Mesenchymal stem cell (in vitro differentiated cells and primary cell): ENCODE measurements around the gene ZIC1.

ENCODE experiments used
- DNase-seq: peaks from one replicate; pipeline ENCODE4 v3.0.0-alpha.2; 2013
- H2AFZ ChIP-seq: one replicate; pipeline ENCODE4 v1.6.1; 2013; ENCODE audit warnings: low read depth, mild to moderate bottlenecking, control low read depth, inconsistent platforms, low read length, moderate library complexity
- H2AK5ac ChIP-seq: 2 replicates; pipeline ENCODE4 v1.6.1; 2013; ENCODE audit warnings: low read length, moderate library complexity, mild to moderate bottlenecking, inconsistent platforms; ENCODE audit not compliant: severe bottlenecking
- H2BK120ac ChIP-seq: one replicate; pipeline ENCODE4 v1.6.1; 2013; ENCODE audit warnings: low read depth, mild to moderate bottlenecking, inconsistent platforms, low read length, moderate library complexity
- H2BK12ac ChIP-seq, 2 experiments: one replicate each; pipeline ENCODE4 v1.6.1; 2013; ENCODE audit warnings: inconsistent platforms in 2 of 2, low read length in 2 of 2, mild to moderate bottlenecking in 2 of 2, moderate library complexity in 2 of 2, control low read depth in 1 of 2
- H2BK15ac ChIP-seq: one replicate; pipeline ENCODE4 v1.6.1; 2013; ENCODE audit warnings: mild to moderate bottlenecking, low read depth, inconsistent platforms; ENCODE audit not compliant: poor library complexity, severe bottlenecking
- H2BK5ac ChIP-seq: 2 replicates; pipeline ENCODE4 v1.6.1; 2013; ENCODE audit warnings: low read depth, mild to moderate bottlenecking, low read length, control low read depth, inconsistent platforms; ENCODE audit not compliant: poor library complexity, severe bottlenecking
- H3K14ac ChIP-seq, 2 experiments: one replicate each; pipeline ENCODE4 v1.6.1; 2013; ENCODE audit warnings: inconsistent platforms in 2 of 2, low read length in 2 of 2, control low read depth in 1 of 2, mild to moderate bottlenecking in 1 of 2, moderate library complexity in 1 of 2
- H3K18ac ChIP-seq, 2 experiments: one replicate each; pipeline ENCODE4 v1.6.1; 2013; ENCODE audit warnings: inconsistent platforms in 2 of 2, low read length in 2 of 2, control low read depth in 1 of 2, low read depth in 1 of 2, mild to moderate bottlenecking in 1 of 2
- H3K23ac ChIP-seq, 2 experiments: one replicate each; pipeline ENCODE4 v1.6.1; 2013; ENCODE audit warnings: inconsistent platforms in 2 of 2, low read length in 2 of 2, mild to moderate bottlenecking in 2 of 2, moderate library complexity in 2 of 2, control low read depth in 1 of 2
- H3K27ac ChIP-seq: 2 replicates; pipeline ENCODE4 v1.5.1; 2013; ENCODE audit warnings: mild to moderate bottlenecking, moderate library complexity, low read length, control low read depth, inconsistent platforms; ENCODE audit not compliant: poor library complexity, severe bottlenecking
- H3K27me3 ChIP-seq, 2 experiments: 2 replicates each; pipeline versions ENCODE4 v1.6.1 to v1.7.0; 2013; ENCODE audit warnings: low read length in 2 of 2, mild to moderate bottlenecking in 2 of 2, moderate library complexity in 2 of 2, control low read depth in 1 of 2, inconsistent platforms in 1 of 2; ENCODE audit not compliant: control insufficient read depth in 1 of 2, insufficient read depth in 1 of 2
- H3K36me3 ChIP-seq, 2 experiments: 2 replicates each; pipeline versions ENCODE4 v1.6.1 to v1.7.0; 2013; ENCODE audit warnings: low read length in 2 of 2, control low read depth in 1 of 2, inconsistent platforms in 1 of 2, low read depth in 1 of 2, mild to moderate bottlenecking in 1 of 2; ENCODE audit not compliant: insufficient read depth in 2 of 2, control insufficient read depth in 1 of 2
- H3K4ac ChIP-seq, 2 experiments: one replicate each; pipeline ENCODE4 v1.6.1; 2013; ENCODE audit warnings: inconsistent platforms in 2 of 2, low read length in 2 of 2, mild to moderate bottlenecking in 2 of 2, moderate library complexity in 2 of 2, control low read depth in 1 of 2, low read depth in 1 of 2
- H3K4me1 ChIP-seq: 2 replicates; pipeline ENCODE4 v1.6.1; 2013; ENCODE audit warnings: low read depth, low read length, control low read depth; ENCODE audit not compliant: control insufficient read depth, insufficient read depth
- H3K4me2 ChIP-seq: 2 replicates; pipeline ENCODE4 v1.6.1; 2013; ENCODE audit warnings: low read length, mild to moderate bottlenecking, inconsistent platforms; ENCODE audit not compliant: poor library complexity, severe bottlenecking
- H3K4me3 ChIP-seq, 2 experiments: 2 replicates each; pipeline versions ENCODE4 v1.5.1 to v1.7.0; 2013; ENCODE audit warnings: low read length in 2 of 2, mild to moderate bottlenecking in 2 of 2, control low read depth in 1 of 2, low read depth in 1 of 2; ENCODE audit not compliant: insufficient read depth in 1 of 2
- H3K79me1 ChIP-seq: replicated peaks from 2 replicates; pipeline ENCODE4 v1.6.1; 2013; ENCODE audit warnings: mild to moderate bottlenecking, control low read depth, low read length, inconsistent platforms; ENCODE audit not compliant: poor library complexity, severe bottlenecking
- H3K9ac ChIP-seq: 2 replicates; pipeline ENCODE4 v1.7.0; 2013; ENCODE audit warnings: mild to moderate bottlenecking, low read length, moderate library complexity
- H3K9me3 ChIP-seq: 2 replicates; pipeline ENCODE4 v1.7.0; 2013; ENCODE audit warnings: mild to moderate bottlenecking, low read length; ENCODE audit not compliant: control insufficient read depth
- H4K8ac ChIP-seq: one replicate; pipeline ENCODE4 v1.6.1; 2013; ENCODE audit warnings: inconsistent platforms, mild to moderate bottlenecking, low read length, moderate library complexity
- H4K91ac ChIP-seq: one replicate; pipeline ENCODE4 v1.6.1; 2013; ENCODE audit warnings: mild to moderate bottlenecking, low read length, inconsistent platforms
- WGBS: methylation state at CpG from one replicate; pipeline ENCODE4 v1.1.7; 2013; ENCODE audit warnings: mixed read lengths; 5-methylcytosine and 5-hydroxymethylcytosine counted together

Gene ZIC1

GRCh38 chr3:147368151-147368550, 41.0 kb upstream of the ZIC1 start:
- Histone ChIP-seq H3K4ac (no peak overlapping the region), H4K91ac (no peak overlapping the region), H3K36me3 (no peaks in the 10 kb centered on the region), H3K18ac (no peak overlapping the region), H2BK5ac (no peak overlapping the region), H3K9ac (no peak overlapping the region), H3K27ac (no peak overlapping the region), H2AK5ac (no peak overlapping the region), H3K23ac (no peak overlapping the region), H3K4me1 (peaks cover 3% of the 10 kb centered on the region), H3K14ac (no peak overlapping the region), H2BK120ac (no peak overlapping the region), H2AFZ (no peak overlapping the region), H3K4me2 (no peak overlapping the region), H3K4me3 (no peak overlapping the region), H3K27me3 (peaks cover 80 to 99% of the 10 kb centered on the region in 2 experiments), H3K9me3 (no peaks in the 10 kb centered on the region), H2BK12ac (no peak overlapping the region), H4K8ac (no peak overlapping the region), H2BK15ac (no peak overlapping the region), H3K79me1 (no peaks in the 10 kb centered on the region)
- 0% methylated on average over 1 of the region's 2 CpGs for WGBS
- no peak for DNase-seq

- no peak overlapping the region for H3K9ac ChIP-seq
- no peak overlapping the region for H3K4me3 ChIP-seq
- no peak overlapping the region for H2AK5ac ChIP-seq
- no peak overlapping the region for H3K4ac ChIP-seq
- no peak overlapping the region for H4K8ac ChIP-seq
- H2BK120ac ChIP-seq: no peak overlapping the region
- no peak overlapping the region for H3K27ac ChIP-seq
- no peaks in the 10 kb centered on the region for H3K79me1 ChIP-seq
- no peak overlapping the region for H3K14ac ChIP-seq
- no peak overlapping the region for H4K91ac ChIP-seq
- 3% methylated on average over 15 of the region's 16 CpGs for WGBS
- no peak overlapping the region for H2AFZ ChIP-seq
- H3K36me3 ChIP-seq: no peaks in the 10 kb centered on the region
- H3K4me1 ChIP-seq: peaks cover 3% of the 10 kb centered on the region
- no peak overlapping the region for H2BK5ac ChIP-seq
- no peak for DNase-seq
- peaks cover 81 to 99% of the 10 kb centered on the region in 2 experiments for H3K27me3 ChIP-seq
- H3K4me2 ChIP-seq: no peak overlapping the region
- H3K23ac ChIP-seq: peak overlapping the region in 1 of 2 experiments; percentile 37
- no peak overlapping the region for H3K18ac ChIP-seq
- no peaks in the 10 kb centered on the region for H3K9me3 ChIP-seq
- no peak overlapping the region for H2BK15ac ChIP-seq
- H2BK12ac ChIP-seq: no peak overlapping the region
These were observed 40.5 kb upstream of the ZIC1 start for GRCh38 chr3:147368561-147369221.

GRCh38 chr3:147369231-147369630, 39.9 kb upstream of the ZIC1 start:
- H3K27me3 ChIP-seq: peaks cover 85 to 99% of the 10 kb centered on the region in 2 experiments
- no peak overlapping the region for H3K18ac ChIP-seq
- H3K36me3 ChIP-seq: no peaks in the 10 kb centered on the region
- H3K23ac ChIP-seq: no peak overlapping the region
- no peak for DNase-seq
- no peak overlapping the region for H4K91ac ChIP-seq
- no peaks in the 10 kb centered on the region for H3K79me1 ChIP-seq
- H4K8ac ChIP-seq: no peak overlapping the region
- H3K4ac ChIP-seq: no peak overlapping the region
- peak overlapping the region; percentile 93 for H3K4me2 ChIP-seq
- H3K14ac ChIP-seq: no peak overlapping the region
- 6% methylated on average over 6 of the region's 13 CpGs for WGBS
- no peak overlapping the region for H3K9ac ChIP-seq
- no peak overlapping the region for H2AFZ ChIP-seq
- H2BK5ac ChIP-seq: no peak overlapping the region
- no peak overlapping the region for H3K4me3 ChIP-seq
- no peak overlapping the region for H2BK15ac ChIP-seq
- H2BK120ac ChIP-seq: no peak overlapping the region
- H3K9me3 ChIP-seq: peaks cover 2% of the 10 kb centered on the region
- no peak overlapping the region for H3K27ac ChIP-seq
- no peak overlapping the region for H2BK12ac ChIP-seq
- no peak overlapping the region for H2AK5ac ChIP-seq
- peaks cover 3% of the 10 kb centered on the region for H3K4me1 ChIP-seq

- Histone ChIP-seq H3K23ac (no peak overlapping the region), H3K18ac (no peak overlapping the region), H3K36me3 (no peaks in the 10 kb centered on the region), H3K4me3 (no peak overlapping the region), H2AFZ (no peak overlapping the region), H2BK15ac (no peak overlapping the region), H2BK5ac (no peak overlapping the region), H2BK120ac (no peak overlapping the region), H3K9me3 (peaks cover 2% of the 10 kb centered on the region), H3K27ac (no peak overlapping the region), H2AK5ac (no peak overlapping the region), H4K91ac (no peak overlapping the region), H3K9ac (no peak overlapping the region), H4K8ac (no peak overlapping the region), H3K4ac (no peak overlapping the region), H3K4me2 (peak overlapping the region; percentile 93), H3K4me1 (peaks cover 3% of the 10 kb centered on the region), H3K27me3 (peaks cover 85 to 99% of the 10 kb centered on the region in 2 experiments), H3K14ac (no peak overlapping the region), H2BK12ac (no peak overlapping the region), H3K79me1 (no peaks in the 10 kb centered on the region)
- no peak for DNase-seq
- WGBS: under 1% methylated on average over 17 of the region's 18 CpGs
These were observed 39.5 kb upstream of the ZIC1 start for GRCh38 chr3:147369661-147370123.
